A673 (cell line): ENCODE data around the gene HTR1B. TPM values are rescaled to one million over a fixed set of nuclear protein-coding genes. Genes with fewer than 3 reads are reported as not detected.
A peak's percentile ranks its signal among the peaks of the same experiment; 100 is the strongest.

Experiments
- BruUV-seq: library from RNA; stranded (reverse); fragments of 400-500 nt; replicated peaks from 2 replicates; lab custom pipeline; 2021; lab: Mats Ljungman, UMichigan
- CTCF ChIA-PET: fragments of 300-600 bp; sonication (Branson Sonifier 250); formaldehyde crosslinking; loops from one replicate; lab custom pipeline; 2022; ENCODE audit warnings: antibody characterized with exemption; lab: Charles Lee
- POLR2A ChIA-PET: fragments of 300-600 bp; sonication (Branson Sonifier 250); formaldehyde crosslinking; loops from one replicate; lab custom pipeline; 2022; ENCODE audit warnings: antibody characterized with exemption; ENCODE audit not compliant: low non-redundant PET; lab: Charles Lee
- DNase-seq: peaks from one replicate; pipeline ENCODE4 v3.0.0-alpha.2; 2015; ENCODE audit warnings: low spot score
- H3K27ac ChIP-seq: fragments of 200-600 bp; sonication (generic); 2 replicates; pipeline ENCODE4 v1.5.1; 2016; ENCODE audit warnings: mixed run types, low read depth, mild to moderate bottlenecking, mixed read lengths, antibody characterized with exemption, low read length; ENCODE audit not compliant: poor library complexity, severe bottlenecking
- H3K27me3 ChIP-seq: fragments of 200-600 bp; sonication (generic); replicated peaks from 2 replicates; pipeline ENCODE4 v1.6.1; 2017; ENCODE audit warnings: mixed run types, low read depth, mild to moderate bottlenecking, mixed read lengths, antibody characterized with exemption, low read length; ENCODE audit not compliant: insufficient read depth, poor library complexity
- H3K36me3 ChIP-seq: fragments of 200-600 bp; sonication (generic); 2 replicates; pipeline ENCODE4 v1.6.1; 2016; ENCODE audit warnings: mixed run types, mild to moderate bottlenecking, mixed read lengths, antibody characterized with exemption, low read length; ENCODE audit not compliant: insufficient read depth, poor library complexity, severe bottlenecking
- H3K4me1 ChIP-seq: fragments of 200-600 bp; sonication (generic); 2 replicates; pipeline ENCODE4 v1.6.1; 2017; ENCODE audit warnings: mixed run types, mild to moderate bottlenecking, mixed read lengths, antibody characterized with exemption, low read length; ENCODE audit not compliant: insufficient read depth, poor library complexity, severe bottlenecking
- H3K4me3 ChIP-seq: fragments of 200-600 bp; sonication (generic); 2 replicates; pipeline ENCODE4 v1.5.1; 2016; ENCODE audit warnings: low read depth, mixed run types, mild to moderate bottlenecking, mixed read lengths, low read length; ENCODE audit not compliant: poor library complexity, severe bottlenecking
- H3K9me3 ChIP-seq: fragments of 200-600 bp; sonication (generic); 2 replicates; pipeline ENCODE4 v1.6.1; 2016; ENCODE audit warnings: mixed run types, low read depth, mild to moderate bottlenecking, mixed read lengths, antibody characterized with exemption, low read length; ENCODE audit not compliant: poor library complexity, severe bottlenecking
- EZH2 ChIP-seq: fragments of 200-600 bp; sonication (generic); IDR thresholded peaks from 2 replicates; pipeline ENCODE4 v1.6.1; 2017; ENCODE audit warnings: borderline replicate concordance, low read depth, mild to moderate bottlenecking, mixed read lengths, antibody characterized with exemption, low read length; ENCODE audit not compliant: poor library complexity, severe bottlenecking
- intact Hi-C: fragments of 100-400 bp; cut with micrococcal nuclease; formaldehyde crosslinking; loops from one replicate; pipeline ENCODE4 v1.10.0; 2022; ENCODE audit not compliant: unreplicated experiment
- total RNA-seq: library from RNA; stranded (reverse); gene quantifications from 2 replicates; pipeline ENCODE4 v1.2.3, GENCODE V29; 2021
- TF ChIP-seq, protein P1 (sequence below): fragments of 300-800, 200-600 bp; sonication (generic); conservative IDR thresholded peaks from 2 replicates; pipeline ENCODE4 v1.5.1; 2017; ENCODE audit warnings: low read depth, mild to moderate bottlenecking, antibody characterized with exemption, low read length, moderate library complexity, mixed read lengths

Gene HTR1B
- total RNA-seq, 1 experiment from 2014 or later, result not detected

DNA sequence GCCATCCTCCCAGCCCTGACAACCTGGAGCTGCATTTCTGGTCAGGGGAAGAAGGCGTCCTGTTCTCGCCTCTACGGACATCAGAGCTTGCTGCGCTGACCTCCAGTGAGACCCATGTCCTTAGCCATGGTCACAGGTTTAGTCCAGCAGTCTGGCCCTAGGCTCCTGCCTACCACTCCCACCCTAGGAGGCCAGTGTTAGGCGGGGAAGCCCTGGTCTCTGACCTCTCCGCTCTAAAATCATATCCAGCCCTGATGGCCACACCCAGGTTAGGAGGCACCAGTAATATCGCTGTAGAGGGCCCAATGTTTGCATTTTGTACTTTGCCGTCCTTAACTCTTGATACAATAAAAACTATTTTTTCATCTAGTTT, 1.2 kb upstream of the HTR1B start:
- H3K4me3 ChIP-seq, result peak overlapping the region; percentile 29
- TF ChIP-seq, protein P1, sequence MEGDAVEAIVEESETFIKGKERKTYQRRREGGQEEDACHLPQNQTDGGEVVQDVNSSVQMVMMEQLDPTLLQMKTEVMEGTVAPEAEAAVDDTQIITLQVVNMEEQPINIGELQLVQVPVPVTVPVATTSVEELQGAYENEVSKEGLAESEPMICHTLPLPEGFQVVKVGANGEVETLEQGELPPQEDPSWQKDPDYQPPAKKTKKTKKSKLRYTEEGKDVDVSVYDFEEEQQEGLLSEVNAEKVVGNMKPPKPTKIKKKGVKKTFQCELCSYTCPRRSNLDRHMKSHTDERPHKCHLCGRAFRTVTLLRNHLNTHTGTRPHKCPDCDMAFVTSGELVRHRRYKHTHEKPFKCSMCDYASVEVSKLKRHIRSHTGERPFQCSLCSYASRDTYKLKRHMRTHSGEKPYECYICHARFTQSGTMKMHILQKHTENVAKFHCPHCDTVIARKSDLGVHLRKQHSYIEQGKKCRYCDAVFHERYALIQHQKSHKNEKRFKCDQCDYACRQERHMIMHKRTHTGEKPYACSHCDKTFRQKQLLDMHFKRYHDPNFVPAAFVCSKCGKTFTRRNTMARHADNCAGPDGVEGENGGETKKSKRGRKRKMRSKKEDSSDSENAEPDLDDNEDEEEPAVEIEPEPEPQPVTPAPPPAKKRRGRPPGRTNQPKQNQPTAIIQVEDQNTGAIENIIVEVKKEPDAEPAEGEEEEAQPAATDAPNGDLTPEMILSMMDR, result no peak
- no peak for TF ChIP-seq EZH2
- peaks cover 4% of the 10 kb centered on the region for H3K4me1 ChIP-seq
- no TSS peak for BruUV-seq
- H3K27ac ChIP-seq, result no peak overlapping the region
- intact Hi-C loops, result no loop called here
- H3K9me3 ChIP-seq, result no peaks in the 10 kb centered on the region
- CTCF ChIA-PET, result interaction anchor here (0.6 kb wide), 1 partner anchor 1571 kb away, joined by 3 read pairs; no protein-coding TSS in a partner anchor
- no peaks in the 10 kb centered on the region for H3K36me3 ChIP-seq
- DNase-seq, result no peak
- H3K27me3 ChIP-seq, result peaks cover 72% of the 10 kb centered on the region
- POLR2A ChIA-PET, result no interaction called here

GRCh38 chr6:77463861-77464494, 687 bp upstream of the HTR1B start:
- intact Hi-C loops, result no loop called here
- H3K27ac ChIP-seq, result no peak overlapping the region
- no peaks in the 10 kb centered on the region for H3K9me3 ChIP-seq
- BruUV-seq, result no TSS peak
- H3K27me3 ChIP-seq, result peaks cover 72% of the 10 kb centered on the region
- DNase-seq, result no peak
- peaks cover 4% of the 10 kb centered on the region for H3K4me1 ChIP-seq
- TF ChIP-seq EZH2, result peak; percentile 39
- TF ChIP-seq, protein P1, result no peak
- no peaks in the 10 kb centered on the region for H3K36me3 ChIP-seq
- peak overlapping the region; percentile 29 for H3K4me3 ChIP-seq
- CTCF ChIA-PET, result interaction anchor here (0.6 kb wide), 1 partner anchor 1571 kb away, joined by 3 read pairs; no protein-coding TSS in a partner anchor
- POLR2A ChIA-PET, result no interaction called here

DNA sequence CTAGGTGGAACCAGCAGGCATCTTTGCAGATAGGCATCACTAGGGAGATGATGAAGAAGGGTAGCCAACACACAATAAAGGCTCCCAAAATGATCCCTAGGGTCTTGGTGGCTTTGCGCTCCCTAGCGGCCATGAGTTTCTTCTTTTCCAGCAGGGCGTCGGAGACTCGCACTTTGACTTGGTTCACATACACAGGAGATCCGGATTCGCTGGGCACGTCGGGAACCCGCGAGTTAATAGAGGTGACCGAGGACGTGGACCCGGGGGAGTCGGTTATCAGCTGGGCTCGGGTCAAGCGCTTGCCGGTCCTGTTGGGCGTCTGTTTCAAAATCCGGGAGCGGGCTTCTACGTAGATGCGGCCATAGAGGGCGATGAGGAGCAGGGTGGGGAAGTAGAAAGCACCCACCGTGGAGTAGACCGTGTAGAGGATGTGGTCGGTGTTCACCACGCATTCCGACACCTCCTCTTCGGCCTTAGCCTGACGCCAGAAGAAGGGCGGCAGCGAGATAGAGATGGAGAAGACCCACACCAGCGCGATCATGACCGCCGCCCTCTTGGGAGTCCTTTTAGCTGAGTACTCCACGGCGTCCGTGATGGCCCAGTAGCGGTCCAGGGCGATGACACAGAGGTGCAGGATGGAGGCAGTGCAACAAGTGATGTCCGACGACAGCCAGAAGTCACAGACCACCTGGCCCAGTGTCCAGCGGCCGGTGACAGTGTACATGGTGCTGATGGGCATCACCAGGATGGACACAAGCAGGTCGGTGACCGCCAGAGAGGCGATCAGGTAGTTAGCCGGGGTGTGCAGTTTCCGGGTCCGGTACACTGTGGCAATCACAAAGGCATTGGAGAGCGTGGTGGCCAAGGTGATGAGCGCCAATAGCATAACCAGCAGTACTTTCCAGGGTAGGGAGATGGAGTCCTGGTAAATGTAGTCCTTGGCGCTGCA, 658 bp downstream of the HTR1B start:
- H3K27me3 ChIP-seq, result peaks cover 67% of the 10 kb centered on the region
- H3K4me1 ChIP-seq, result peaks cover 4% of the 10 kb centered on the region
- CTCF ChIA-PET, result no interaction called here
- no peak for DNase-seq
- H3K27ac ChIP-seq, result no peak overlapping the region
- POLR2A ChIA-PET, result no interaction called here
- H3K9me3 ChIP-seq, result no peaks in the 10 kb centered on the region
- TF ChIP-seq EZH2, result no peak
- H3K36me3 ChIP-seq, result no peaks in the 10 kb centered on the region
- intact Hi-C loops, result no loop called here
- no peak overlapping the region for H3K4me3 ChIP-seq
- BruUV-seq, result no TSS peak
